Kidney (tissue), 14 donors: ENCODE measurements around the gene CDK2. TPM values are rescaled to one million over a fixed set of nuclear protein-coding genes. Genes with fewer than 3 reads are reported as not detected.

Experiments
- DNase-seq, 5 donors: peaks; one replicate each; pipeline ENCODE4 v3.0.0-alpha.2; 2013 to 2020
- FAIRE-seq: peaks from 2 replicates; lab custom pipeline; 2012; peaks lifted over from hg19 to GRCh38; lab: Jason Lieb, UNC
- H3K27ac ChIP-seq, 2 donors: one replicate each; pipeline ENCODE4 v1.7.0; 2013; ENCODE audit warnings: low read depth in 2 of 2, low read length in 2 of 2, inconsistent platforms in 1 of 2
- H3K27me3 ChIP-seq: one replicate; pipeline ENCODE4 v1.7.1; 2013; ENCODE audit warnings: low read length, inconsistent platforms; ENCODE audit not compliant: control insufficient read depth, insufficient read depth
- H3K36me3 ChIP-seq, 3 donors: one replicate each; pipeline versions ENCODE4 v1.7.0 to v1.7.1; 2013; ENCODE audit warnings: low read length in 3 of 3, control low read depth in 1 of 3, inconsistent platforms in 1 of 3; ENCODE audit not compliant: insufficient read depth in 3 of 3, control insufficient read depth in 2 of 3
- H3K4me1 ChIP-seq, 3 donors: one replicate each; pipeline versions ENCODE4 v1.7.0 to v1.7.1; 2013; ENCODE audit warnings: low read length in 3 of 3, inconsistent platforms in 1 of 3, low read depth in 1 of 3; ENCODE audit not compliant: control insufficient read depth in 2 of 3, insufficient read depth in 2 of 3
- H3K4me3 ChIP-seq, 3 donors: one replicate each; pipeline versions ENCODE4 v1.7.0 to v1.8.1; 2013; ENCODE audit warnings: low read length in 3 of 3, control low read depth in 1 of 3, inconsistent platforms in 1 of 3
- H3K9ac ChIP-seq, 3 donors: one replicate each; pipeline versions ENCODE4 v1.7.0 to v1.7.1; 2013; ENCODE audit warnings: low read length in 3 of 3, control low read depth in 1 of 3, inconsistent platforms in 1 of 3
- H3K9me3 ChIP-seq, 3 donors: one replicate each; pipeline versions ENCODE4 v1.7.0 to v1.7.1; 2013; ENCODE audit warnings: low read length in 3 of 3, control low read depth in 1 of 3, inconsistent platforms in 1 of 3; ENCODE audit not compliant: control insufficient read depth in 2 of 3, insufficient read depth in 1 of 3
- intact Hi-C: fragments of 100-400 bp; cut with DNase I; formaldehyde crosslinking; loops from one replicate; pipeline ENCODE4 v1.11.1; 2022
- polyA plus RNA-seq: library from polyadenylated mRNA; stranded (reverse); fragments of 350-450 nt; fragmentation: Illumina TruSeq; extraction: RNeasy Lipid Tissue Mini Kit (QIAGEN cat#74804); gene quantifications from one replicate; pipeline ENCODE4 v1.2.3, GENCODE V29; 2014; ENCODE audit warnings: low read depth, low replicate concordance; ENCODE audit not compliant: insufficient read depth
- total RNA-seq: library from RNA; stranded (reverse); fragmentation: NEBNext Ultra II Directional; extraction: Animal tissue kit (Norgen Biotek cat#: 25700); gene quantifications from one replicate; pipeline ENCODE4 v1.2.1, GENCODE V29; 2021
- TF ChIP-seq, protein P1 (sequence below): IDR thresholded peaks from 3 replicates; pipeline ENCODE4 v1.5.1; 2012; ENCODE audit warnings: mild to moderate bottlenecking, moderate library complexity, borderline replicate concordance; ENCODE audit not compliant: insufficient read depth; ENCODE audit errors: extremely low read depth
- donor health status: control.
- donor health status: control.
- donor health status: control.
- donor health status: control.
- donor health status: control.
- donor health status: DM: yes; HTN: yes; CAD: no.
- donor health status: Normal renal cell carcinoma (clear cell type).

The CDK2 gene
- total and polyA plus RNA-seq, 2 donors from 2014 or later: 7.6 to 23.2 TPM

DNA sequence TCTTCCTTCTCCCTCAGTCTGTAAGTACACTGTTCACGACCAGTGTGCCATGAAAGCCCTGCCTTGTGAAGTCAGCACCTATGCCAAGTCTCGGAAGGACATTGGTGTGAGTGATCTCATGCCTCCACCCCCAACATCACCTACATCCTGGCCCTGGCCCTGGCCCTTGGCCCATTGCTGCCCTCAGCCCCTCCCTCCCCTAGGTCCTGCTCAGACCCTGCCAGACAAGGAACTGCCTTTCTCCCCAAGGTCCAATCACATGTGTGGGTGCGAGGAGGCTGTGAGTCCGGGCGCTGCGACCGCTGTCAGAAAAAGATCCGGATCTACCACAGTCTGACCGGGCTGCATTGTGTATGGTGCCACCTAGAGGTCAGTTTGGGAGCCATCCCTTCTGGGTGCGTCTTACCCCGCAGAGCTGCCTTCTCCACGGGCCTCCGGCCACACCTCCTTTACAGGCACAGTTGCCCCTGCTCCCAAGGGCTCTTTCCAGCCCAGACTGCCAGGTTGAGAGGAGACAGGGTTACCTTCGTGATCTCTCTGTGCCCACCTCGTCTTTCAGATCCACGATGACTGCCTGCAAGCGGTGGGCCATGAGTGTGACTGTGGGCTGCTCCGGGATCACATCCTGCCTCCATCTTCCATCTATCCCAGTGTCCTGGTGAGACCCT, 26.4 kb upstream of the CDK2 start:
- H3K4me3 ChIP-seq: peak overlapping the region; percentile 11 to 33 (median 25)

DNA sequence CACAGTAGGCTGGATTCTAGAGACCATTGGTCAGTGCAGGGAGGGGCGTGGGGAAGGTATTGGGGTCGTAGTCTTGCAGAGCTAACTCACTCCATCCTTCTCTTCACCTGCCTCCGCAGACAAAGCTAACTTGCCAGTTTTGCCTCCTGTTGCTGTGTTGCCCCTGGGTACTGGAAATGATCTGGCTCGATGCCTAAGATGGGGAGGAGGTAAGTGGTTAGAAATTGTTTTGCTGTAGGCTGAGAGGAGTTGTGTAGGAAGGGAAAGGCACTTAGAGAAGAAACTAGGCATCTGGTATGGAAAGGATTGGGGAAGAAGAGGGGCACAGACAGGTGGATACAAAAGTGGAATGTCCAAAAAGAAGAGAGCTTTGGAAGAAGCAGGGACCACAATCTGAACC, 24.6 kb upstream of the CDK2 start:
- intact Hi-C loops: no loop called here
- DNase-seq: no peak
- no peak for FAIRE-seq
- Histone ChIP-seq H3K4me3 (no peak overlapping the region), H3K9ac (no peak overlapping the region), H3K27ac (no peak overlapping the region), H3K27me3 (no peaks in the 10 kb centered on the region), H3K4me1 (peaks cover 0 to 7% (median 0%) of the 10 kb centered on the region in 3 donors), H3K36me3 (no peaks in the 10 kb centered on the region), H3K9me3 (no peaks in the 10 kb centered on the region)
- TF ChIP-seq, protein P1, sequence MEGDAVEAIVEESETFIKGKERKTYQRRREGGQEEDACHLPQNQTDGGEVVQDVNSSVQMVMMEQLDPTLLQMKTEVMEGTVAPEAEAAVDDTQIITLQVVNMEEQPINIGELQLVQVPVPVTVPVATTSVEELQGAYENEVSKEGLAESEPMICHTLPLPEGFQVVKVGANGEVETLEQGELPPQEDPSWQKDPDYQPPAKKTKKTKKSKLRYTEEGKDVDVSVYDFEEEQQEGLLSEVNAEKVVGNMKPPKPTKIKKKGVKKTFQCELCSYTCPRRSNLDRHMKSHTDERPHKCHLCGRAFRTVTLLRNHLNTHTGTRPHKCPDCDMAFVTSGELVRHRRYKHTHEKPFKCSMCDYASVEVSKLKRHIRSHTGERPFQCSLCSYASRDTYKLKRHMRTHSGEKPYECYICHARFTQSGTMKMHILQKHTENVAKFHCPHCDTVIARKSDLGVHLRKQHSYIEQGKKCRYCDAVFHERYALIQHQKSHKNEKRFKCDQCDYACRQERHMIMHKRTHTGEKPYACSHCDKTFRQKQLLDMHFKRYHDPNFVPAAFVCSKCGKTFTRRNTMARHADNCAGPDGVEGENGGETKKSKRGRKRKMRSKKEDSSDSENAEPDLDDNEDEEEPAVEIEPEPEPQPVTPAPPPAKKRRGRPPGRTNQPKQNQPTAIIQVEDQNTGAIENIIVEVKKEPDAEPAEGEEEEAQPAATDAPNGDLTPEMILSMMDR: no peak

More for the DNA sequence above, 26.4 kb upstream of the CDK2 start:
- FAIRE-seq (no peak), DNase-seq (peak; percentile 87 to 94 (median 90))
- Histone ChIP-seq H3K9ac (peak overlapping the region in 2 of 3 donors; percentile 37 to 52), H3K4me1 (peaks cover 0 to 7% (median 0%) of the 10 kb centered on the region in 3 donors), H3K27ac (peak overlapping the region in 1 of 2 donors; percentile 24), H3K27me3 (no peaks in the 10 kb centered on the region), H3K36me3 (no peaks in the 10 kb centered on the region), H3K9me3 (no peaks in the 10 kb centered on the region)
- intact Hi-C loops: no loop called here
- TF ChIP-seq, protein P1: peak; percentile 82

DNA sequence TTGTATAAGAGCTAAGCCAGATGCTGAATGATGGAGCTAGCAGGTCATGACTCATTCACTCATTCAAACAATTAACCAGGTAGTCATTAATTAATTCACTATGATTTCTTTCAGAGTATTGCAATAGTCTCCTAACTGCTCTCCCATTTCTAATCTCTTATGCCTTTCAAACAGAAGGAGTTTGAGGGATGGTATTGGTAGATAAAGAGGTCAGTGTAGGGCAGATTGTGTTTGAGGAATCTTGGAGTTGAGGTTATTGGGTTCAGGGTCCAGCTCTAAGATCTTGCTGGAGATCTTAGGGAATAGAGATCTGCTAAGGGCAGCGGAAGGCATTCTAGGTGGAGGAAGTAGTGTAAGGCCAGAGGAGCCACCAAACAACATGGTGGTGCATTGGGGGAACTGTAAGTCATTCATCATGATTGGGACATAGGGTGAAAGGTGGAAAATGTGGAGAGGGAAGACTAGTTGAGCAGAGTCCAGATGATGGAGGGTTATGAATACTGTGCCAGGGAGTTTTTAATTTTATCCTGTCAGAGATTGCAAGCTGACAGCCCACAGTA, 24.0 kb upstream of the CDK2 start:
- TF ChIP-seq, protein P1: no peak
- DNase-seq: no peak
- H3K9me3 ChIP-seq: no peaks in the 10 kb centered on the region
- H3K4me1 ChIP-seq: peaks cover 0 to 7% (median 0%) of the 10 kb centered on the region in 3 donors
- H3K36me3 ChIP-seq: no peaks in the 10 kb centered on the region
- H3K4me3 ChIP-seq: no peak overlapping the region
- FAIRE-seq: no peak
- intact Hi-C loops: no loop called here
- no peak overlapping the region for H3K9ac ChIP-seq
- H3K27ac ChIP-seq: no peak overlapping the region
- no peaks in the 10 kb centered on the region for H3K27me3 ChIP-seq
